ENCODE data around the gene ZGLP1. TPM values are rescaled to one million over a fixed set of nuclear protein-coding genes. Genes with fewer than 3 reads are reported as not detected.
A peak's percentile ranks its signal among the peaks of the same experiment; 100 is the strongest.

ZGLP1 gene
- total RNA-seq, 1 experiment from 2014 or later, result 5.0 TPM

DNA sequence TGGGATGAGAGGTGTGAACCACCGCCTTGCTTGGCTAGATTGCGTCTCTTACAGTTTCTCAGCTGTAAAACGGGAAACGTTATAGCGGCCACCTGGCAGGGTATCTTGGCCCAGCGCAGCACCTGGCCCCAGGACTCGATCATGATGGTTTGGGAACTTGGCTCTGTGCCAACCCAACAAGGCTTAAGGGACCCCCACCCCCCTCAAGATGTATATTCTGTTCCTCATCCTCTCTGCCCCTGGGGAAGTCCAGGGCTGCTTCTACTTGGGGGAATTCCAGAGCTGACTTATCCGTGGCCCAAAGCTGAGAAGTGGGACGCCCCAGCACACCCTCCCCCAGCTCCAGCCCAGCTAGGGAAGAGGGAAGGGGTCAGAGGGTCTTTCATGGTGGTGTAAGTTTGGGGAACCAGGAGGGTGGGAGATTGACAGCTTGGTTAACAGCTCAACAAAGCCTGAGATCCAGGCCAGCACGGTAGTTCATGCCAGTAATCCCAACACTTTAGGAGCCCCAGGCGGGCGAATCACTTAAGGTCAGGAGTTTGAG lies 38.0 kb downstream of the ZGLP1 start:
- Histone ChIP-seq H4K20me1 (ENCODE audit: insufficient read depth) (no peaks in the 10 kb centered on the region), H3K27ac (ENCODE audit: low read depth, low read length) (no peak overlapping the region; the same call in 1 of the 2 replicates), H3K4me1 (ENCODE audit: control insufficient read depth in 1 of 2, insufficient read depth in 2 of 2, low read length in 2 of 2) (peaks cover 7 to 22% of the 10 kb centered on the region in 2 experiments; a peak in 3 of 4 replicates), H3K9me3 (ENCODE audit: control insufficient read depth in 1 of 2, insufficient read depth in 1 of 2, low read depth in 1 of 2, low read length in 2 of 2) (no peaks in the 10 kb centered on the region), H2AFZ (ENCODE audit: low read depth, low read length, poor library complexity, severe bottlenecking) (no peak overlapping the region), H3K27me3 (ENCODE audit: insufficient read depth, low read length) (no peaks in the 10 kb centered on the region), H3K79me2 (ENCODE audit: insufficient read depth, low read length) (no peaks in the 10 kb centered on the region), H3K4me2 (ENCODE audit: low read length) (peak overlapping the region; percentile 79), H3K9ac (ENCODE audit: low read length) (peak overlapping the region; percentile 50; the same call in 1 of the 2 replicates), H3K36me3 (ENCODE audit: control insufficient read depth in 1 of 2, insufficient read depth in 2 of 2, low read length in 2 of 2) (peaks cover 0 to 4% of the 10 kb centered on the region in 2 experiments; a peak in 2 of 4 replicates), H3K9me2 (ENCODE audit: insufficient read depth) (no peaks in the 10 kb centered on the region), H3K4me3 (replicated peaks in 1 of 2; ENCODE audit: low read depth in 1 of 2, low read length in 2 of 2) (peak overlapping the region in 1 of 2 experiments; percentile 33; a peak in 2 of 4 replicates)
- CTCF ChIA-PET, result interaction anchor here (0.8 to 7.2 kb wide), 4 partner anchors 12 to 120 kb away, joined by 5 to 131 read pairs (median 21); no protein-coding TSS in a partner anchor
- RAD21 ChIA-PET (ENCODE audit: low non-redundant PET in 1 of 2, low total read pairs in 2 of 2, uncharacterized antibody in 2 of 2, unreplicated experiment in 2 of 2), result interaction anchor here (1.2 to 3.2 kb wide), 4 partner anchors 18 to 119 kb away, joined by 3 to 31 read pairs (median 8); partner anchors contain the start of gene ICAM5 (in 1 of the 2)
- ATAC-seq (no peak), DNase-seq (ENCODE audit: low read depth, low spot score) (no peak)
- intact Hi-C loops (cut with micrococcal nuclease), result no loop called here
- no peak for TF ChIP-seq EZH2 (IDR thresholded peaks at IDR 0.05)
- TF ChIP-seq POLR2AphosphoS5 (IDR thresholded peaks at IDR 0.05; ENCODE audit: low read depth, low read length), result no peak
- no peak for TF ChIP-seq RAD21 (IDR thresholded peaks at IDR 0.05; ENCODE audit: low read depth)
- no peak for TF ChIP-seq ZFX (IDR thresholded peaks at IDR 0.05)
- TF ChIP-seq SRF (IDR thresholded peaks at IDR 0.05; ENCODE audit: low read depth), result no peak
- no peak for TF ChIP-seq EGR1 (IDR thresholded peaks at IDR 0.05; ENCODE audit: low read depth)
- TF ChIP-seq YY1 (IDR thresholded peaks at IDR 0.05; ENCODE audit: extremely low read depth, insufficient replicate concordance, low read depth, low read length), result no peak
- TSS peak; percentile 81 for BruUV-seq (replicated peaks)
- POLR2A ChIA-PET, result no interaction called here

DNA sequence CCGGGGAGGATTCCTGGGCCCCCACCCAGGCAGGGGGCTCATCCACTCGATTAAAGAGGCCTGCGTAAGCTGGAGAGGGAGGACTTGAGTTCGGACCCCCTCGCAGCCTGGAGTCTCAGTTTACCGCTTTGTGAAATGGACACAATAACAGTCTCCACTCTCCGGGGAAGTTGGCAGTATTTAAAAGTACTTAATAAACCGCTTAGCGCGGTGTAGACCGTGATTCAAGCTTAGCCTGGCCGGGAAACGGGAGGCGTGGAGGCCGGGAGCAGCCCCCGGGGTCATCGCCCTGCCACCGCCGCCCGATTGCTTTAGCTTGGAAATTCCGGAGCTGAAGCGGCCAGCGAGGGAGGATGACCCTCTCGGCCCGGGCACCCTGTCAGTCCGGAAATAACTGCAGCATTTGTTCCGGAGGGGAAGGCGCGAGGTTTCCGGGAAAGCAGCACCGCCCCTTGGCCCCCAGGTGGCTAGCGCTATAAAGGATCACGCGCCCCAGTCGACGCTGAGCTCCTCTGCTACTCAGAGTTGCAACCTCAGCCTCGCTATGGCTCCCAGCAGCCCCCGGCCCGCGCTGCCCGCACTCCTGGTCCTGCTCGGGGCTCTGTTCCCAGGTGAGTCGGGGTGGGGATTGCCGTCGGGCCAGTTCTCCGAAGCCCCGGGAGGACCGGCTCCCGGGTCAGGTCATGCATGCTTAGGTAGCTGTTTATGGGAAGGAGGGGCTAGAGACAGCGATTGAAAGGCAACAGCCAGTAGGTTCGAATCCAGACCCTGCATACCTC lies 38.8 kb downstream of the ZGLP1 start, which contains the start of gene ICAM1:
Gene ICAM1, plus strand, starts transcription at position 505 of the 779 bp plus-strand sequence. Its CDS starts 40 bp downstream, at position 545.
- ATAC-seq (peak; percentile 59), DNase-seq (ENCODE audit: low read depth, low spot score) (no peak)
- H3K27ac ChIP-seq (ENCODE audit: low read depth, low read length), result peak within 1 kb of the TSS; percentile 28; the same call in 1 of the 2 replicates
- H3K9me3 ChIP-seq (ENCODE audit: control insufficient read depth in 1 of 2, insufficient read depth in 1 of 2, low read depth in 1 of 2, low read length in 2 of 2), result no peaks in the 10 kb centered on the region
- H3K79me2 ChIP-seq (ENCODE audit: insufficient read depth, low read length), result no peaks in the 10 kb centered on the region
- peaks cover 0 to 4% of the 10 kb centered on the region in 2 experiments; a peak in 2 of 4 replicates for H3K36me3 ChIP-seq (ENCODE audit: control insufficient read depth in 1 of 2, insufficient read depth in 2 of 2, low read length in 2 of 2)
- ChIA-PET CTCF (interaction anchor here (0.8 to 7.2 kb wide), 5 partner anchors 9 to 121 kb away, joined by 3 to 131 read pairs (median 5); partner anchors contain the start of gene RAVER1), POLR2A (no interaction called here), RAD21 (ENCODE audit: low non-redundant PET in 1 of 2, low total read pairs in 2 of 2, uncharacterized antibody in 2 of 2, unreplicated experiment in 2 of 2) (interaction anchor here (0.6 to 3.2 kb wide), 8 partner anchors 11 to 120 kb away, joined by 3 to 31 read pairs (median 4); partner anchors contain the start of genes ICAM5 (in 1 of the 2) and TYK2 (in 1 of the 2))
- TF ChIP-seq ZFX (IDR thresholded peaks at IDR 0.05) (peak; percentile 5; the same call in 1 of the 2 replicates), TCF7L2 (IDR thresholded peaks at IDR 0.05; ENCODE audit: borderline replicate concordance, extremely low read depth, insufficient read depth, insufficient read length) (no peak), POLR2AphosphoS5 (IDR thresholded peaks at IDR 0.05; ENCODE audit: low read depth, low read length) (peak; percentile 56)
- TF ChIP-seq, protein P1, sequence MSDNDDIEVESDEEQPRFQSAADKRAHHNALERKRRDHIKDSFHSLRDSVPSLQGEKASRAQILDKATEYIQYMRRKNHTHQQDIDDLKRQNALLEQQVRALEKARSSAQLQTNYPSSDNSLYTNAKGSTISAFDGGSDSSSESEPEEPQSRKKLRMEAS (IDR thresholded peaks at IDR 0.05), result peak; percentile 89
- H3K4me2 ChIP-seq (ENCODE audit: low read length), result peak within 1 kb of the TSS; percentile 79
- no peaks in the 10 kb centered on the region for H3K27me3 ChIP-seq (ENCODE audit: insufficient read depth, low read length)
- intact Hi-C loops (cut with micrococcal nuclease), result no loop called here
- H3K9ac ChIP-seq (ENCODE audit: low read length), result peak within 1 kb of the TSS; percentile 50
- H2AFZ ChIP-seq (ENCODE audit: low read depth, low read length, poor library complexity, severe bottlenecking), result peak within 1 kb of the TSS; percentile 85
- TSS peak; percentile 73 for BruUV-seq (replicated peaks)
- H3K9me2 ChIP-seq (ENCODE audit: insufficient read depth), result no peaks in the 10 kb centered on the region
- no peaks in the 10 kb centered on the region for H4K20me1 ChIP-seq (ENCODE audit: insufficient read depth)
- peak within 1 kb of the TSS; percentile 33 to 49 for H3K4me3 ChIP-seq (replicated peaks in 1 of 2; ENCODE audit: low read depth in 1 of 2, low read length in 2 of 2)
- H3K4me1 ChIP-seq (ENCODE audit: control insufficient read depth in 1 of 2, insufficient read depth in 2 of 2, low read length in 2 of 2), result peaks cover 7 to 22% of the 10 kb centered on the region in 2 experiments; a peak in 3 of 4 replicates

Measured in HCT116 (cell line).